Thyroid gland (tissue), 4 donors: ENCODE data around the gene SLC22A25.

Source experiments
- CTCF ChIP-seq, 6 experiments: fragments of 200-600 bp in 3 of 6; fragments of 450-650 bp in 3 of 6; sonication (generic) in 3 of 6; IDR thresholded peaks; one replicate each; pipeline ENCODE4 v1.5.1; 2016 to 2019; ENCODE audit warnings: antibody characterized with exemption in 6 of 6, mild to moderate bottlenecking in 2 of 6, inconsistent platforms in 1 of 6, moderate library complexity in 1 of 6
- POLR2A ChIP-seq, 2 donors: fragments of 450-650 bp; IDR thresholded peaks; one replicate each; pipeline ENCODE4 v1.6.1; 2017; ENCODE audit warnings: antibody characterized with exemption in 2 of 2, mild to moderate bottlenecking in 2 of 2, moderate library complexity in 1 of 2

- TF ChIP-seq CTCF (IDR thresholded peaks at IDR 0.05) (no peak), POLR2A (IDR thresholded peaks at IDR 0.05) (no peak)
These were observed 46.9 kb upstream of the SLC22A25 start for GRCh38 chr11:63290285-63290684.
